Measurements from ENCODE around the gene SGSH.

SGSH gene

GRCh38 chr17:80183581-80184422, 36.3 kb downstream of the SGSH start:
- no peak for DNase-seq

- DNase-seq = no peak
Measured at GRCh38 chr17:80182845-80183223, 37.3 kb downstream of the SGSH start.

- DNase-seq = no peak
Measured at GRCh38 chr17:80182118-80182844, 37.9 kb downstream of the SGSH start.

GRCh38 chr17:80181431-80181830, 38.7 kb downstream of the SGSH start:
- no peak for DNase-seq

- no peak for DNase-seq
Measured at GRCh38 chr17:80180192-80180591, 39.9 kb downstream of the SGSH start.

- no peak for DNase-seq
Measured at GRCh38 chr17:80177986-80178595, 42.0 kb downstream of the SGSH start.

- no peak for DNase-seq
Measured at GRCh38 chr17:80176757-80177156, 43.4 kb downstream of the SGSH start.

- no peak for DNase-seq
Measured at GRCh38 chr17:80173916-80174315, 46.2 kb downstream of the SGSH start.

GRCh38 chr17:80173126-80173525, 47.0 kb downstream of the SGSH start:
- DNase-seq = no peak

GRCh38 chr17:80171681-80172080, 48.5 kb downstream of the SGSH start:
- no peak for DNase-seq

- DNase-seq = no peak
Measured at GRCh38 chr17:80169784-80170500, 50.2 kb downstream of the SGSH start, which contains the start of gene CARD14. Gene CARD14, plus strand, starts transcription at chr17:80170030. Its CDS starts 11,409 bp downstream, at chr17:80181439.

GRCh38 chr17:80169107-80169506, 51.0 kb downstream of the SGSH start:
- no peak for DNase-seq

- no peak for DNase-seq
Measured at GRCh38 chr17:80168371-80168770, 51.8 kb downstream of the SGSH start.

- no peak for DNase-seq
Measured at GRCh38 chr17:80166446-80166845, 53.7 kb downstream of the SGSH start.

- no peak for DNase-seq
Measured at GRCh38 chr17:80164185-80164584, 55.9 kb downstream of the SGSH start.

GRCh38 chr17:80163336-80163735, 56.8 kb downstream of the SGSH start:
- DNase-seq = no peak

GRCh38 chr17:80160536-80160935, 59.6 kb downstream of the SGSH start:
- DNase-seq = no peak
